Kidney capillary endothelial cell (primary cell): ENCODE measurements around the gene TMEM108.
A peak's percentile ranks its signal among the peaks of the same experiment; 100 is the strongest.

Experiments used
- DNase-seq: peaks from one replicate; pipeline ENCODE4 v3.0.0-alpha.2; 2018; ENCODE audit warnings: low spot score

The TMEM108 gene

GRCh38 chr3:133117342-133117741 lies 79.2 kb downstream of the TMEM108 start:
- no peak for DNase-seq

- DNase-seq: no peak
Measured at GRCh38 chr3:133119176-133119575, 81.0 kb downstream of the TMEM108 start.

GRCh38 chr3:133121450-133121849 lies 83.3 kb downstream of the TMEM108 start:
- DNase-seq: no peak

- no peak for DNase-seq
Measured at GRCh38 chr3:133123636-133124035, 85.4 kb downstream of the TMEM108 start.

- DNase-seq: no peak
Measured at GRCh38 chr3:133124511-133124910, 86.3 kb downstream of the TMEM108 start.

GRCh38 chr3:133125171-133125570 lies 87.0 kb downstream of the TMEM108 start:
- no peak for DNase-seq

- no peak for DNase-seq
Measured at GRCh38 chr3:133125802-133126201, 87.6 kb downstream of the TMEM108 start.

- no peak for DNase-seq
Measured at GRCh38 chr3:133127381-133127780, 89.2 kb downstream of the TMEM108 start.

- DNase-seq: no peak
Measured at GRCh38 chr3:133130168-133130567, 92.0 kb downstream of the TMEM108 start.

GRCh38 chr3:133135306-133135705 lies 97.1 kb downstream of the TMEM108 start:
- no peak for DNase-seq

GRCh38 chr3:133136114-133137041 lies 98.2 kb downstream of the TMEM108 start:
- DNase-seq: peak; percentile 14

GRCh38 chr3:133137042-133137996 lies 99.1 kb downstream of the TMEM108 start:
- no peak for DNase-seq

GRCh38 chr3:133138017-133138416 lies 99.8 kb downstream of the TMEM108 start:
- no peak for DNase-seq

- DNase-seq: no peak
Measured at GRCh38 chr3:133152056-133152455, 113.9 kb downstream of the TMEM108 start.

- no peak for DNase-seq
Measured at GRCh38 chr3:133152681-133153220, 114.6 kb downstream of the TMEM108 start.

- DNase-seq: no peak
Measured at GRCh38 chr3:133153382-133153781, 115.2 kb downstream of the TMEM108 start.

- no peak for DNase-seq
Measured at GRCh38 chr3:133157716-133158115, 119.5 kb downstream of the TMEM108 start.

GRCh38 chr3:133158686-133159085 lies 120.5 kb downstream of the TMEM108 start:
- DNase-seq: no peak

GRCh38 chr3:133159498-133160475 lies 121.6 kb downstream of the TMEM108 start:
- DNase-seq: no peak

- DNase-seq: no peak
Measured at GRCh38 chr3:133161656-133162055, 123.5 kb downstream of the TMEM108 start.

GRCh38 chr3:133162265-133162664 lies 124.1 kb downstream of the TMEM108 start:
- no peak for DNase-seq
